Thoracic aorta (tissue), 2 donors: ENCODE results near the gene TOMM5. TPM values are rescaled to one million over a fixed set of nuclear protein-coding genes. Genes with fewer than 3 reads are reported as not detected.

Source experiments
- ATAC-seq: fragments of 150-250 bp; one replicate; pipeline ENCODE4 v1.8.0; 2017; ENCODE audit warnings: low read depth; ENCODE audit not compliant: insufficient number of reproducible peaks, low FRiP score
- DNase-seq: peaks from one replicate; pipeline ENCODE4 v3.0.0-alpha.2; 2020; ENCODE audit warnings: low spot score
- H3K27ac ChIP-seq, 2 donors: fragments of 200-600 bp; sonication (generic); 1 replicate in 1 of 2; 2 replicates in 1 of 2; pipeline ENCODE4 v1.5.1; 2016; ENCODE audit warnings: mild to moderate bottlenecking in 2 of 2, moderate library complexity in 2 of 2
- H3K27me3 ChIP-seq: fragments of 200-600 bp; sonication (generic); replicated peaks from 2 replicates; pipeline ENCODE4 v1.6.0; 2016; ENCODE audit warnings: mild to moderate bottlenecking; ENCODE audit not compliant: insufficient read depth
- H3K36me3 ChIP-seq: fragments of 200-600 bp; sonication (generic); one replicate; pipeline ENCODE4 v1.5.1; 2016
- H3K4me1 ChIP-seq, 2 donors: fragments of 200-600 bp; sonication (generic); 1 replicate in 1 of 2; 2 replicates in 1 of 2; pipeline versions ENCODE4 v1.5.1 to v1.6.0; 2016; ENCODE audit warnings: low read depth in 2 of 2, mild to moderate bottlenecking in 1 of 2; ENCODE audit not compliant: control insufficient read depth in 1 of 2
- H3K4me3 ChIP-seq: fragments of 200-600 bp; sonication (generic); 2 replicates; pipeline ENCODE4 v1.5.1; 2016; ENCODE audit warnings: mild to moderate bottlenecking
- H3K9me3 ChIP-seq: fragments of 200-600 bp; sonication (generic); 2 replicates; pipeline ENCODE4 v1.5.1; 2016
- CTCF ChIP-seq: fragments of 200-600 bp; sonication (generic); IDR thresholded peaks from one replicate; pipeline ENCODE4 v1.5.1; 2019; ENCODE audit warnings: antibody characterized with exemption
- total RNA-seq, 2 donors: library from RNA; depleted of rRNA; stranded (reverse); fragments of >200 nt; gene quantifications; one replicate each; pipeline versions ENCODE4 v1.1.0 to v1.2.3, GENCODE V29; 2016

TOMM5 gene
- total RNA-seq, 2 donors from 2014 or later = 48.3 to 78.7 TPM

GRCh38 chr9:37620396-37620795, 28.0 kb upstream of the TOMM5 start:
- Histone ChIP-seq H3K9me3 (no peaks in the 10 kb centered on the region), H3K4me1 (no peaks in the 10 kb centered on the region), H3K4me3 (no peak overlapping the region), H3K27me3 (no peaks in the 10 kb centered on the region), H3K36me3 (no peaks in the 10 kb centered on the region), H3K27ac (no peak overlapping the region)
- no peak for DNase-seq
- ATAC-seq = no peak
- TF ChIP-seq CTCF = no peak

- Histone ChIP-seq H3K4me1 (no peaks in the 10 kb centered on the region), H3K36me3 (no peaks in the 10 kb centered on the region), H3K27ac (no peak overlapping the region), H3K9me3 (no peaks in the 10 kb centered on the region), H3K4me3 (no peak overlapping the region), H3K27me3 (no peaks in the 10 kb centered on the region)
- DNase-seq (no peak), ATAC-seq (no peak)
- no peak for TF ChIP-seq CTCF
Observed at GRCh38 chr9:37619806-37620205, 27.4 kb upstream of the TOMM5 start.

GRCh38 chr9:37618817-37619216, 26.4 kb upstream of the TOMM5 start:
- Histone ChIP-seq H3K9me3 (no peaks in the 10 kb centered on the region), H3K27ac (no peak overlapping the region), H3K4me1 (no peaks in the 10 kb centered on the region), H3K36me3 (no peaks in the 10 kb centered on the region), H3K27me3 (no peaks in the 10 kb centered on the region), H3K4me3 (no peak overlapping the region)
- TF ChIP-seq CTCF = no peak
- no peak for ATAC-seq
- no peak for DNase-seq

- DNase-seq = no peak
- Histone ChIP-seq H3K4me1 (no peaks in the 10 kb centered on the region), H3K36me3 (no peaks in the 10 kb centered on the region), H3K27me3 (no peaks in the 10 kb centered on the region), H3K9me3 (no peaks in the 10 kb centered on the region), H3K4me3 (no peak overlapping the region), H3K27ac (no peak overlapping the region)
- TF ChIP-seq CTCF = no peak
- ATAC-seq = no peak
Observed at GRCh38 chr9:37617832-37618231, 25.4 kb upstream of the TOMM5 start.

GRCh38 chr9:37617161-37617560, 24.8 kb upstream of the TOMM5 start:
- H3K27me3 ChIP-seq = no peaks in the 10 kb centered on the region
- no peak for ATAC-seq
- DNase-seq = no peak

More at GRCh38 chr9:37617161-37617560, 24.8 kb upstream of the TOMM5 start:
- Histone ChIP-seq H3K4me1 (no peaks in the 10 kb centered on the region), H3K4me3 (no peak overlapping the region), H3K27ac (no peak overlapping the region), H3K36me3 (no peaks in the 10 kb centered on the region), H3K9me3 (no peaks in the 10 kb centered on the region)
- TF ChIP-seq CTCF = no peak
